ENCODE results near the gene KSR2.

DNA sequence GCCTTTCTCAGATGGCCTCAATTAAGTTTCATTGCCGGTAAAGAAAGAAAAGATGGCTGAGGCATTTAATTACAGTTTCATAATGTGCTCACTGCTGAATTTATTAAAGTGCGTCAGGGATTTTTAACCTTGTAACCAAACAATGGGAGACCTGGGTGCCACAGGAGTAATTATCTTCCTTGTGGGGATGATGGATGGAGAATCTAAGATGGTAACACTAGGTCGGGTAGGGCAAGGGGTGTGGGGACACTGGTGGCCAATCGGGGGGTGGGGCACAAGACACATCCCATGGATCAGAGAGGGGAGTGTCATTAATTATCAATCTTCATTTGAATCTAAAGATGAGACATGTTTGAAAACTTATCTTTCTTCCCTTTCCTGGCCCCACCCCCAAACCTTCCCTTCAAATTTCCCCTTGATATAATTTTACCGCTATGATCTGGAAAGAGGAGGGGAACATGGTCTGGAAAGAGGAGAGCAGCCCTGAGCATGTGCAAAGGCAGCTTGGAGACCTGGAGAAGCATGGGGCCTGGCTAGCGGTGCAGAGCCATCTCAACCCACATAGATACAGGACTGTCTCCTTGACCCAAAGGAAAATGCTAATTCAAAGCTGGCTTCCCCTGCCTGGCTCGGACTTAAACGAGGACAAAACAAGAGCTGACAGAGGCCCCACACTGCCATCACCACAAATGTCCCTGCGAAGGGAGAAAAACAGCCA is 376.0 kb downstream of the KSR2 start:
- no peak for TF ChIP-seq POLR2AphosphoS5 (IDR thresholded peaks at IDR 0.05; ENCODE audit: insufficient read depth in 1 of 2, low read depth in 1 of 2)
- TF ChIP-seq, protein P1, sequence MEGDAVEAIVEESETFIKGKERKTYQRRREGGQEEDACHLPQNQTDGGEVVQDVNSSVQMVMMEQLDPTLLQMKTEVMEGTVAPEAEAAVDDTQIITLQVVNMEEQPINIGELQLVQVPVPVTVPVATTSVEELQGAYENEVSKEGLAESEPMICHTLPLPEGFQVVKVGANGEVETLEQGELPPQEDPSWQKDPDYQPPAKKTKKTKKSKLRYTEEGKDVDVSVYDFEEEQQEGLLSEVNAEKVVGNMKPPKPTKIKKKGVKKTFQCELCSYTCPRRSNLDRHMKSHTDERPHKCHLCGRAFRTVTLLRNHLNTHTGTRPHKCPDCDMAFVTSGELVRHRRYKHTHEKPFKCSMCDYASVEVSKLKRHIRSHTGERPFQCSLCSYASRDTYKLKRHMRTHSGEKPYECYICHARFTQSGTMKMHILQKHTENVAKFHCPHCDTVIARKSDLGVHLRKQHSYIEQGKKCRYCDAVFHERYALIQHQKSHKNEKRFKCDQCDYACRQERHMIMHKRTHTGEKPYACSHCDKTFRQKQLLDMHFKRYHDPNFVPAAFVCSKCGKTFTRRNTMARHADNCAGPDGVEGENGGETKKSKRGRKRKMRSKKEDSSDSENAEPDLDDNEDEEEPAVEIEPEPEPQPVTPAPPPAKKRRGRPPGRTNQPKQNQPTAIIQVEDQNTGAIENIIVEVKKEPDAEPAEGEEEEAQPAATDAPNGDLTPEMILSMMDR (IDR thresholded peaks at IDR 0.05): no peak
